Coronary artery (tissue), 2 donors: ENCODE data around the gene FAM110A.
"Not testable (repeated sequence)": the region's sequence is repeated elsewhere in the genome, so short reads cannot be mapped to it uniquely, and the experiment has no call there.

Experiments used
- DNase-seq: peaks from one replicate; pipeline ENCODE4 v3.0.0-alpha.2; 2017; ENCODE audit warnings: low spot score
- H3K27ac ChIP-seq, 2 donors: fragments of 200-600 bp; sonication (generic); one replicate each; pipeline ENCODE4 v1.5.1; 2016 to 2019
- H3K4me3 ChIP-seq: fragments of 200-600 bp; sonication (generic); 2 replicates; pipeline ENCODE4 v1.5.1; 2016; ENCODE audit warnings: mild to moderate bottlenecking, moderate library complexity
- TF ChIP-seq, protein P1 (sequence below): fragments of 200-600 bp; sonication (generic); IDR thresholded peaks from one replicate; pipeline ENCODE4 v1.5.1; 2019; ENCODE audit warnings: antibody characterized with exemption

Gene FAM110A

DNA sequence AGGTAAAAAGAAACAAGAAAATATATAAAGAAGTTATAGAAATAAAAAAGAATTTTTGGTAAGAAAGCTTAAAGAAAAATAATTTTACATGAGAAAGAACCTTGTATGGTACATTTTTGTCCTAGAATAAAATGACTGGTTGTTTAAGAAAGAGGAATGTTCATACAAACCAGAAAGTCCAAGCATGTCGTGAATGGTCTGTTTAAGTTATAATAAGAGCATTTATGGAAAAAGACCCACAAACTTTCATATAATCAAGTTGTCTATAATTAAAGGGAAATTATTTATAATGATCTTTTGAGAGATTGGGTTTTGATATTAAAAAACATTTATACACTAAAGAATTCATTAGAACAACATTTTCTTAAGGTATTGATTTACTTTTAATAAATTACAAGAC is 27.8 kb upstream of the FAM110A start:
- TF ChIP-seq, protein P1, sequence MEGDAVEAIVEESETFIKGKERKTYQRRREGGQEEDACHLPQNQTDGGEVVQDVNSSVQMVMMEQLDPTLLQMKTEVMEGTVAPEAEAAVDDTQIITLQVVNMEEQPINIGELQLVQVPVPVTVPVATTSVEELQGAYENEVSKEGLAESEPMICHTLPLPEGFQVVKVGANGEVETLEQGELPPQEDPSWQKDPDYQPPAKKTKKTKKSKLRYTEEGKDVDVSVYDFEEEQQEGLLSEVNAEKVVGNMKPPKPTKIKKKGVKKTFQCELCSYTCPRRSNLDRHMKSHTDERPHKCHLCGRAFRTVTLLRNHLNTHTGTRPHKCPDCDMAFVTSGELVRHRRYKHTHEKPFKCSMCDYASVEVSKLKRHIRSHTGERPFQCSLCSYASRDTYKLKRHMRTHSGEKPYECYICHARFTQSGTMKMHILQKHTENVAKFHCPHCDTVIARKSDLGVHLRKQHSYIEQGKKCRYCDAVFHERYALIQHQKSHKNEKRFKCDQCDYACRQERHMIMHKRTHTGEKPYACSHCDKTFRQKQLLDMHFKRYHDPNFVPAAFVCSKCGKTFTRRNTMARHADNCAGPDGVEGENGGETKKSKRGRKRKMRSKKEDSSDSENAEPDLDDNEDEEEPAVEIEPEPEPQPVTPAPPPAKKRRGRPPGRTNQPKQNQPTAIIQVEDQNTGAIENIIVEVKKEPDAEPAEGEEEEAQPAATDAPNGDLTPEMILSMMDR: no peak
- no peak for DNase-seq
- Histone ChIP-seq H3K4me3 (no peak overlapping the region), H3K27ac (no peak overlapping the region)

DNA sequence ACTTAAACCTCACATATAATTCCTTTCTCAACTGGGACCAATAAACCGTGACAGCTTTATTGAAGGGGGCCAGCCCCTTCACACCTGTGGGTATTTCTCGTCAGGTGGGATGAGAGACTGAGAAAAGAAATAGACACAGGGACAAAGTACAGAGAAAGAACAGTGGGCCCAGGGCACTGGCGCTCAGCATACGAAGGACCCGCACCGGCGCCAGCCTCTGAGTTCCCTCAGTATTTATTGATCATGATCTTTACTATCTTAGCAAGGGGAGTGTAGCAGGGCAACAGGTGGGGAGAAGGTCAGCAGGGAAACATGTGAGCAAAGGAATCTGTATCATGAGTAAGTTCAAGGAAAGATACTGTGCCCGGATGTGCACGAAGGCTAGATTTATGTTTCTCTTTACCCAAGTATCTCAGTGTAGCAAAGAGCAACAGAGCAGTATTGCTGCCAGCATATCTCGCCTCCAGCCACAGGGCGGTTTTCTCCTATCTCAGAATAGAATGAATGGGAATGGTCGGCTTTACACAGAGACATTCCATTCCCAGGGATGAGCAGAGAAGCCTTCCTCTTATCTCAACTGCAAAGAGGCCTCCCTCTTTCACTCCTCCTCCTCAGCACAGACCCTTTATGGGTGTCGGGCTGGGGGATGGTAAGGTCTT is 21.6 kb upstream of the FAM110A start:
- H3K4me3 ChIP-seq, DNase-seq, H3K27ac ChIP-seq: not testable (repeated sequence)

DNA sequence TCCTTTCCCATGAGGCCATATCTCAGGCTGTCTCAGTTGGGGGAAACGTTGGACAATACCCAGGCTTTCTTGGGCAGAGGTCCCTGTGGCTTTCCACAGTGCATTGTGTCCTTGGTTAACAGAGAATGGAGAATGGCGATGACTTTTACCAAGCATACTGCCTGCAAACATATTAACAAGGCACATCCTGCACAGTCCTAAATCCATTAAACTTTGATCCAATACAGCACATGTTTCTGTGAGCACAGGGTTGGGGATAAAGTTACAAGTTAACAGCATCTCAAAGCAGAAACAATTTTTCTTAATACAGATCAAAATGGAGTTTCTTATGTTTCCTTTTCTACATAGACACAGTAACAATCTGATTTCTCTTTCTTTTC is 21.1 kb upstream of the FAM110A start:
- not testable (repeated sequence) for H3K27ac ChIP-seq, DNase-seq, H3K4me3 ChIP-seq

DNA sequence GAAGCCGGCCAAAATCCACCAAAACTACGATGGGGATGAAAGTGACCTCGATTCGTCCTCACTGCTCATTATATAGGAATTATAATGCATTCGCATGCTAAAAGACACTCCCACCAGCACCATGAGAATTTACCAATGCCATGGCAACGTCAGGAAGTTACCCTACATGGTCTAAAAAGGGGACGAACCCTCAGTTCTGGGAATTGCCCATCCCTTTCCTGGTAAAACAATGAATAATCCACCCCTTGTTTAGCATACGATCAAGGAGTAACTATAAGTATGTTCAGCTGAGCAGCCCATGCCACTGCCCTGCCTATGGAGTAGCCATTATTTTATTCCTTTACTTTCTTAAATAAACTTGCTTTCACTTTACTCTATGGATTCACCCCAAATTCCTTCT is 20.1 kb upstream of the FAM110A start:
- DNase-seq: no peak
- Histone ChIP-seq H3K27ac (no peak overlapping the region), H3K4me3 (no peak overlapping the region)
- TF ChIP-seq, protein P1: no peak

DNA sequence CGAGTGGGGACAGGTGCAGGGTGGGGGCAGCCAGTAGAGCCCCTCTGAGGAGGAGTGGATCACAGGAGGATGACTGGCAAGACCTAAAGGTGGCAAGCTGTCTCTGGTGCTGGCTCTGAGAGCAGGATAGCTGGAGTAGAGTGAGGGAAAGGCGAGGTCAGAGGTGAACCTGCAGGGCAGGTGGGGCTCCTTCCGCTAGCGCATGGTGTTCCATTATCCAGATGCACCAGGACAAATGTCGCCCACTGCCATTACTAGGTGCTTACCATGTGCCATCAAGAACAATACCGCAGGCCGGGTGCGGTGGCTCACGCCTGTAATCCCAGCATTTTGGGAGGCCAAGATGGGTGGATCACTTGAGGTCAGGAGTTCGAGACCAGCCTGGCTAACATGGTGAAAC is 18.3 kb upstream of the FAM110A start:
- Histone ChIP-seq H3K4me3 (no peak overlapping the region), H3K27ac (no peak overlapping the region)
- DNase-seq: no peak
- TF ChIP-seq, protein P1: no peak

DNA sequence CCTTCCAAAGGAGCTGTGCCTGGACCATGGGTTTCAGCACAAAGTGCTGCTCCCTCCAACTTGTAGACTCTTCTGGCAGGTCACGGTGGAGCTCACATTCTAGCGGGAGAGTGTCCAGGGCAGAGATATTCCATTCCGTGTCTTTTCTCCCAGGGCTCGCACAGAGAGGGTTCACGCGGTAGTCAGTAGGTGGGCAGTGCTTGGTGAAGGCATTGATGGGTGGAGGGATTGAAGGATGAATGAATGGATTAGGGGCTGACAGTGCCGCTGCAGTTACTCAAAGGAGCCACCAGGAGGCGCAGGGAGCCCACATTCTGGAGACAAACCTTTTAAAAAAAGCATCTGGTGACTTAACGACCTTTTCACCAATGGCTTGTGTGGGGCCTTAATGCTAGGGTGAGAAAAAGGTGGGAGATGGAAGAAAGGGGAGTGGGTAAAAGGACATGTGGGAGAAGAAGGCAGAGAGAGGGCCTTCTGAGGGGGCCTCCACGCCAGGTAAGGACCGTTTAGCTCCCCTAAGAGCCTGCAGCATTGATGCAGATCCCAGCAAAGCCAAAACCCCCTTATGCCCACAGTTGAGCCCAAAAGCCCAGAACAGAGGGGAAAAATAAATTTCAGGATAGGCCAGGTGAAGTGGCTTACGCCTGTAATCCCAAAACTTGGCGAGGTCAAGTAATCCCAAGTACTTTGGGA is 17.5 kb upstream of the FAM110A start:
- TF ChIP-seq, protein P1: peak; percentile 93
- H3K27ac ChIP-seq: no peak overlapping the region
- peak; percentile 69 for DNase-seq
- no peak overlapping the region for H3K4me3 ChIP-seq

DNA sequence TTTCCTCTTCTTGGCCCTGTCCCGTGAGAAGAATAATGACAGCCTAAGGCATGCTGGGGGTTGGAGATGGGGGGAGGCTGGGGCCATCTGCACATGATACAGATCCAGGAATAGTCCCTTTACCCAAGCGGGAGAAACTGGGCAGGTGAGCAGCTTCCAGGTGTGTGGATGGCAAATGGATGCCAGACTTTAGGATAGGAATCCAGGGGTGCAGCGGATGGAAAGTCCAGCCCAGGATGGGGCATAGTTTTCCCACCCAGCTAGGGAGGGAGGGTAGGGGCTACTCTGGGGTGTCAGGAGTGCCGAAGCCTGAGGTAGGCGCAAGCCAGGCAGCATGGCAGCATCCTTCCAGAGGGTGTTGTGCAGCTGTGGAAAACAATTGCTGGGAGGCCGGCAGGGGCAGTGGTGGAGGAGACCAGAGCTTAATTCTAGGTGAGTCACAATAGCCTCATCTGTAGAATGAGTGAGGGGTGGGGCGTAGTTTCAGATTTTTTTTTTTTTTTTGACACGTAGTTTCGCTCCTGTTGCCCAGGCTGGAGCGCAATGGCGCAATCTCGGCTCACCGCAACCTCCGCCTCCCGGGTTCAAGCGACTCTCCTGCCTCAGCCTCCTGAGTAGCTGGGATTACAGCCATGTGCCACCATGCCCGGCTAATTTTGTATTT is 15.4 kb upstream of the FAM110A start:
- no peak overlapping the region for H3K27ac ChIP-seq
- TF ChIP-seq, protein P1: no peak
- no peak for DNase-seq
- H3K4me3 ChIP-seq: no peak overlapping the region
